ENCODE results near the gene NKAIN4. TPM values are rescaled to one million over a fixed set of nuclear protein-coding genes. Genes with fewer than 3 reads are reported as not detected.

NKAIN4 gene
- total RNA-seq, 1 experiment from 2014 or later, result not detected

GRCh38 chr20:63238031-63238430 lies 16.2 kb downstream of the NKAIN4 start:
- Histone ChIP-seq H3K9me3 (ENCODE audit: low read length) (no peaks in the 10 kb centered on the region), H3F3A (ENCODE audit: low read length, unreplicated experiment) (no peaks in the 10 kb centered on the region), H3K9me2 (replicated peaks; ENCODE audit: low read length) (no peaks in the 10 kb centered on the region), H3K27ac (ENCODE audit: low read length) (no peak overlapping the region), H3K4me3 (ENCODE audit: low read length) (no peak overlapping the region), H2AFZ (ENCODE audit: low read length) (no peak overlapping the region), H4K20me1 (ENCODE audit: low read length) (no peaks in the 10 kb centered on the region), H3K4me1 (ENCODE audit: insufficient read depth, low read length) (peaks cover 6% of the 10 kb centered on the region), H3K4me2 (ENCODE audit: low read length) (no peak overlapping the region), H3K9ac (ENCODE audit: low read length) (no peak overlapping the region), H3K36me3 (ENCODE audit: low read depth, low read length) (no peaks in the 10 kb centered on the region), H3K27me3 (ENCODE audit: low read length) (no peaks in the 10 kb centered on the region), H3K79me2 (ENCODE audit: low read length) (no peaks in the 10 kb centered on the region)
- ChIA-PET POLR2A (ENCODE audit: unreplicated experiment) (no interaction called here), CTCF (no interaction called here)
- ATAC-seq (no peak), DNase-seq (no peak)
- TF ChIP-seq, protein P1, sequence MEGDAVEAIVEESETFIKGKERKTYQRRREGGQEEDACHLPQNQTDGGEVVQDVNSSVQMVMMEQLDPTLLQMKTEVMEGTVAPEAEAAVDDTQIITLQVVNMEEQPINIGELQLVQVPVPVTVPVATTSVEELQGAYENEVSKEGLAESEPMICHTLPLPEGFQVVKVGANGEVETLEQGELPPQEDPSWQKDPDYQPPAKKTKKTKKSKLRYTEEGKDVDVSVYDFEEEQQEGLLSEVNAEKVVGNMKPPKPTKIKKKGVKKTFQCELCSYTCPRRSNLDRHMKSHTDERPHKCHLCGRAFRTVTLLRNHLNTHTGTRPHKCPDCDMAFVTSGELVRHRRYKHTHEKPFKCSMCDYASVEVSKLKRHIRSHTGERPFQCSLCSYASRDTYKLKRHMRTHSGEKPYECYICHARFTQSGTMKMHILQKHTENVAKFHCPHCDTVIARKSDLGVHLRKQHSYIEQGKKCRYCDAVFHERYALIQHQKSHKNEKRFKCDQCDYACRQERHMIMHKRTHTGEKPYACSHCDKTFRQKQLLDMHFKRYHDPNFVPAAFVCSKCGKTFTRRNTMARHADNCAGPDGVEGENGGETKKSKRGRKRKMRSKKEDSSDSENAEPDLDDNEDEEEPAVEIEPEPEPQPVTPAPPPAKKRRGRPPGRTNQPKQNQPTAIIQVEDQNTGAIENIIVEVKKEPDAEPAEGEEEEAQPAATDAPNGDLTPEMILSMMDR (conservative IDR thresholded peaks at IDR 0.05; ENCODE audit: low read depth, low read length), result no peak
- TF ChIP-seq EZH2 (IDR thresholded peaks at IDR 0.05; ENCODE audit: low read length, unreplicated experiment) (no peak), EZH2phosphoT487 (IDR thresholded peaks at IDR 0.05; ENCODE audit: borderline replicate concordance, low read length) (no peak)
- intact Hi-C loops (cut with micrococcal nuclease), result no loop called here
- BruUV-seq (replicated peaks), result no TSS peak

DNA sequence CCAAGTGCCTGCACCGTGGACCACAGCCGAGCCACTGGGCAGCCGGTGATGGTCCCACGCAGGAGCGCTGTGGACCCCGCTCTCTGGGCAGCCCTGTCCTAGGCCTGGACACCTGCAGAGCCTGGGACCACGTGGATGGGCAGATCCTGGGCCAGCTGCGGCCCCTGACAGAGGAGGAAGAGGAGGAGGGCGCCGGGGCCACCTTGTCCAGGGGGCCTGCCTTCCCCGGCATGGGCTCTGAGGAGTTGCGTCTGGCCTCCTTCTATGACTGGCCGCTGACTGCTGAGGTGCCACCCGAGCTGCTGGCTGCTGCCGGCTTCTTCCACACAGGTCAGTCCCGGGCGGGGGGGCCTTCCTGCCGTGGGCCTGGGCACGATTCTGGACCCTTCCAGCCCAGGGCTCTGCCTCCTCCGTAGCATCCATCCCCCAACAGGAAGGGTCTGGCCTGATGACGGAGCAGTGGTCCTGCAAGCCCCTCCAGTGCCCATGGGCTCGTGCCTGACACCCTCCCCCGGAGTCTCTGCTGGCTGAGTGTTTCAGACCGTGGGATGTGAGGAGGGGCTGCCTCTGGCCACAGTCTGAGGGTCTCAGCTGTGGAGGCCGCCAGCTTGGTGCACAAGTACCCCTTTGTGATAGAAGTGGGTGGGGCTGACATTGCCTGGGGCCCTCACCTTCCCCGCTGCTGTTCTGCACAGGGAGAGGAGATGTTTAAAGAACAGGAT lies 18.0 kb downstream of the NKAIN4 start:
- H3K9me2 ChIP-seq (replicated peaks; ENCODE audit: low read length), result no peaks in the 10 kb centered on the region
- no peak overlapping the region for H3K4me2 ChIP-seq (ENCODE audit: low read length)
- no peaks in the 10 kb centered on the region for H4K20me1 ChIP-seq (ENCODE audit: low read length)
- ATAC-seq, result no peak
- H2AFZ ChIP-seq (ENCODE audit: low read length), result no peak overlapping the region
- ChIA-PET POLR2A (ENCODE audit: unreplicated experiment) (no interaction called here), CTCF (no interaction called here)
- DNase-seq, result no peak
- no peak overlapping the region for H3K9ac ChIP-seq (ENCODE audit: low read length)
- no peak overlapping the region for H3K4me3 ChIP-seq (ENCODE audit: low read length)
- no peaks in the 10 kb centered on the region for H3K36me3 ChIP-seq (ENCODE audit: low read depth, low read length)
- H3K27me3 ChIP-seq (ENCODE audit: low read length), result no peaks in the 10 kb centered on the region
- H3K27ac ChIP-seq (ENCODE audit: low read length), result no peak overlapping the region
- H3K4me1 ChIP-seq (ENCODE audit: insufficient read depth, low read length), result peaks cover 24% of the 10 kb centered on the region
- intact Hi-C loops (cut with micrococcal nuclease), result no loop called here
- no TSS peak for BruUV-seq (replicated peaks)
- no peaks in the 10 kb centered on the region for H3K79me2 ChIP-seq (ENCODE audit: low read length)
- no peaks in the 10 kb centered on the region for H3F3A ChIP-seq (ENCODE audit: low read length, unreplicated experiment)
- H3K9me3 ChIP-seq (ENCODE audit: low read length), result no peaks in the 10 kb centered on the region
- TF ChIP-seq EZH2 (IDR thresholded peaks at IDR 0.05; ENCODE audit: low read length, unreplicated experiment) (no peak), EZH2phosphoT487 (IDR thresholded peaks at IDR 0.05; ENCODE audit: borderline replicate concordance, low read length) (no peak)
- TF ChIP-seq, protein P1 (conservative IDR thresholded peaks at IDR 0.05; ENCODE audit: low read depth, low read length), result no peak

DNA sequence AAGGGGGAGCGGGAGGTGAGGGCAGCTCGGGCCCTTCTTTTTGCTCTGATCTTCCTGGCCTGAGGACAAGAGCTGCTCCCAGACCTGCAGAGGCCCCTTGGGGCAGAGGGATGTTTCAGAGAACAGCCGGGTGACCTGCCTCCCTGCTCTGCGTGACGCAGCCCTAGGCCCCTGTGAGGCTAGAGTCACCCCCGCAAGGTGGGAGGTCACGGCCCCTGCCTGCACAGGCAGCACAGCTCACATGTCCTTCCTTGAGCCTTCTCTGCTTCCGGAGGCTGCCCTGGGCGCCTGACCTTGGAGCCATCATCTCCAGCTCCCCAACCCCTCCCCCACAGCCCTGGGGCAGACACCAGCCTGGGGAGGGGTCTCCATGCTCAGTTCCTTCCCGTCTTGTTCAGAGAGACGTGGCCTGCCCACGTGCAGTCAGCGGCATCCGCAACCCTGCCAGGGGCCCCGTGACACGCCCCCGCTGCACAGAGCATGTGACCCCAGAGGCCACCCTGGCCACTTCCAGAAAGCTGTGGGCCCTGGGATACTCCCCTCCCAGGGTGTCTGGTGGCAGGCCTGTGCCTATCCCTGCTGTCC lies 18.8 kb downstream of the NKAIN4 start, which contains the start of gene BIRC7:
BIRC7 (plus strand) TSS at position 507 of the 585 bp plus-strand sequence. CDS start 192 bp downstream, outside the sequence.
- H3K4me1 ChIP-seq (ENCODE audit: insufficient read depth, low read length), result peaks cover 32% of the 10 kb centered on the region
- H3F3A ChIP-seq (ENCODE audit: low read length, unreplicated experiment), result no peaks in the 10 kb centered on the region
- no peak for DNase-seq
- TF ChIP-seq EZH2phosphoT487 (IDR thresholded peaks at IDR 0.05; ENCODE audit: borderline replicate concordance, low read length), result no peak
- TF ChIP-seq, protein P1 (conservative IDR thresholded peaks at IDR 0.05; ENCODE audit: low read depth, low read length), result no peak
- no peak for TF ChIP-seq EZH2 (IDR thresholded peaks at IDR 0.05; ENCODE audit: low read length, unreplicated experiment)
- H3K79me2 ChIP-seq (ENCODE audit: low read length), result no peaks in the 10 kb centered on the region
- H3K9me3 ChIP-seq (ENCODE audit: low read length), result no peaks in the 10 kb centered on the region
- intact Hi-C loops (cut with micrococcal nuclease), result no loop called here
- ATAC-seq, result no peak
- ChIA-PET CTCF (no interaction called here), POLR2A (ENCODE audit: unreplicated experiment) (no interaction called here)
- BruUV-seq (replicated peaks), result no TSS peak
- H3K9me2 ChIP-seq (replicated peaks; ENCODE audit: low read length), result no peaks in the 10 kb centered on the region
- H2AFZ ChIP-seq (ENCODE audit: low read length), result no peak within 1 kb of the TSS
- H4K20me1 ChIP-seq (ENCODE audit: low read length), result no peaks in the 10 kb centered on the region
- H3K27me3 ChIP-seq (ENCODE audit: low read length), result no peaks in the 10 kb centered on the region
- H3K36me3 ChIP-seq (ENCODE audit: low read depth, low read length), result no peaks in the 10 kb centered on the region
- 0 out of 2 replicates have a peak within 1 kb of the TSS, but pooled peaks have one; percentile 23 for H3K4me2 ChIP-seq (ENCODE audit: low read length)
- no peak within 1 kb of the TSS for H3K27ac ChIP-seq (ENCODE audit: low read length)
- no peak within 1 kb of the TSS for H3K4me3 ChIP-seq (ENCODE audit: low read length)
- no peak within 1 kb of the TSS for H3K9ac ChIP-seq (ENCODE audit: low read length)
